ENCODE data around the gene KCNT1.

Gene KCNT1

DNA sequence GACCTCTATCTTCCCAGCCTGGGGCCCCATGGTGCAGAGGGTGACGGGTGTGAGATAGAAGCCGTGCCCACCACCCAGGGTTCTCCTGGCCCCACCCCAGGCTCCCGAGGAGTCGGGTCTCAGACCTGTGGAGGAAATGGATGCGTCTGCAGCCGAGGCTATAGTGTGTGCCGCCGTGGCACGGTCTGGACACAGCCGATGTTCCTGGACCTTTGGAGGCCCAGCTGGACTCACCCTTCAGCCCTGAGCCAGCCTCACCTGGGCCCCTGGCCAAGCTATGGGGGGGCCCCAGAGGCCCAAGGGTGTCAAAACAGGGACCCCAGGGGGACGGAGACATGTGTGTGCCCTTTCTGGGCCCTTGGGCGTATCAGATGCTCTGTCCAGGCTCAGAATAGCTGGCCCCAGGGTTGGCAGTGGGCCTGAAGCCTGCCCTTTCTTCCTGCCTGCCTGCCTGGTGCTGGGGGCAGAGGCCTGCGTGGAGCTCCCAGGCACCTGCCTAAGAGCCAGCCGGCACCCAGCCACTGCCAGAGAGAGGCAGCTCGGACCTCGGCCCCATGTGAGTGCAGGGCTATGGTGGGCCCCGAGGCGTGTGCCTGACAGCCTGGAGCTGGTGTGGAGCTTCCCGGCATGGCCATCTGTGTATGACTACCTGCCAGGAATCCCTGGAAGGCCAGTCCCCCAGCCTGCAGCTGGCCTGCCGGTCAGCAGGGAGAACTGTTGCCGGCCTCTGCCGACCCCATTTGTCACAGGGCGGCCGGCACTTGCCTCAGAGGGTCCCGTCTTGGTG lies 41.8 kb downstream of the KCNT1 start:
- no peak for DNase-seq (ENCODE audit: low read depth, low spot score)
- no peak overlapping the region for H3K27ac ChIP-seq

DNA sequence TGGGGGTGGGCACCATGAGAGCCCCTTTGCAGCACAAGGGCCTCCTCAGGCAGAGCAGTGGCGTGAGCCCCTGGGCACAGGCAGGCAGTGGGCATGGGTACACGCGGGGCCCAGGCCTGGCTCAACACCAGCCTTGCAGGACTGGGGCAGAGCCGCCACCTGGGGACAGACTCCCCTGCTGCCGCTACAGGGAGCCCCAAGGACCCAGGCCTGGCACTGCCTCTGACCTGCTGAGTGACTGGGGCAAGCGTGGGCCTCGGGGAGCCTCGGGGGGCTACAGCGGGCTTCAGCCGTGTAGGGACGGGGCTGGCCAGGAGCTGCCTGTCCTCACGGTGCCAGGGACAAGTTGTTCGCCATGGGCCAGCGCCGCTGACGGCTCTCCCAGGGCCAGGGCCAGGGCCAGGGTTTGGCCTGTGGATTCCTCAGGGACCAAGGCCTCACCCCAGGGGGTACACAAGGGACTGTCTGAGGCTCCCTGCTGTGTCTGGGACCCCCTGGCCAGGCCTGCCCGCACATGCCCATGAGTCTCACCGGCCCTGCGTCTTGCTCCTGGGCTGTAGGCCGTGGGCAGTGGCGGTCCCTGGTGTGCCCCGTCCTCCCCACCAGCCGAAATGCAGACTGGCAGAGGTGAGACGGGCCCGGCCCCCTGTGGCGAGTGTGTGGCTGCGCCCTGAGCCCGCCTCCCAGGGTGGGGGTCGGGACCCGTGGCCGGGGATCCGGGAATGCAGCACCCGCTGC lies 42.5 kb downstream of the KCNT1 start:
- no peak for DNase-seq (ENCODE audit: low read depth, low spot score)
- H3K27ac ChIP-seq = no peak overlapping the region

DNA sequence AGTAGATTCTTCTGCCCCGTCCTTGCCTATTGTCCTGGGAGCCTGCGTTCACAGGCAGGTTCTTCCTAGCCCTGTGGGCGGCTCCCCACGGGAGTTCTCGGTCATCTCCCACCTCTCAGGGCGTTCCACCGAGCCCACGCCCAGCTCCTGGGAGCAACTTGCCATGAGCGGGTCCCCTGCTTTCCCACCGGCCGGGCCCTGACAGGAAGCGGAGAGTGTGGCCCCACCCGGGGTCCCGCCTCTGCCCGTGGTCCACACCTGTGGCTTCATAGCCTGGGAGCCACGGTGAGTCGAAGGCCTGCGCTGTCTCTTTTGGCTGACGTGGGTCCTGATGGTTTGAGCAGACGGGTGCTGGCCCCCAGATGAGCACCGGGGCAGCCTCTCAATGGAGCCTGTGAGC lies 43.2 kb downstream of the KCNT1 start:
- no peak for DNase-seq (ENCODE audit: low read depth, low spot score)

DNA sequence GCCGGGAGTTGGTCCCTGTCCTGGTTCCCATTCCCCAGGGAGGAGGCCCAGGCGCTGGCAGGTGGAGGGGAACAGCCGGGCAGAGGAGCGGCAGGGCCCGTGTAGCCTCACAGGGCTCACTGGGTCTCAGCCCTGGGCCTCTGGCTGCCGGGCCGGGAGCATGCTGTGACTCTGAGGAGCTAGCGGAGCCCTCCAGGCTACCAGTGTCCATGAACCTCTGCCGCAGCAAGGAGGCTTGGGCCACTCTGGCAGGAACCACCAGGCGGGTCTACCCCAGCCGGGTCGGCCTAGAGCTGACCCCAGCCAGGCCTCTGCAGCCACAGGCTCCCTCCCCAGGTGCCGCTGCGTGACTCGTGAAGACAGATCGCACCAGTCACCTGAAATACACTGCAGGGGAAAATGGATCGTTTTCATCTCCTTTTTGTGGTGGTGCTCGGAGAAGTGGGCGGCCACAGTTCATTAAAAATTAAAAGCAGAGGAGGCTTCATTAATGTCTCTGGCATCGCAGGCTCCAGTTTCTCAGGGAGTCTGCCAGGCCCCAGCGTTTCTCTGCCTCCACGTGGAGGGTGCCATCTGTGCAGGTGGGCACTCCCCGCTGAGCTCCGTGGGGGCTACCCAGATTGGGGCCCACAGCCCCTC lies 43.8 kb downstream of the KCNT1 start:
- no peak overlapping the region for H3K27ac ChIP-seq
- DNase-seq (ENCODE audit: low read depth, low spot score) = no peak

More for the DNA sequence above, 43.2 kb downstream of the KCNT1 start:
- H3K27ac ChIP-seq = no peak overlapping the region

DNA sequence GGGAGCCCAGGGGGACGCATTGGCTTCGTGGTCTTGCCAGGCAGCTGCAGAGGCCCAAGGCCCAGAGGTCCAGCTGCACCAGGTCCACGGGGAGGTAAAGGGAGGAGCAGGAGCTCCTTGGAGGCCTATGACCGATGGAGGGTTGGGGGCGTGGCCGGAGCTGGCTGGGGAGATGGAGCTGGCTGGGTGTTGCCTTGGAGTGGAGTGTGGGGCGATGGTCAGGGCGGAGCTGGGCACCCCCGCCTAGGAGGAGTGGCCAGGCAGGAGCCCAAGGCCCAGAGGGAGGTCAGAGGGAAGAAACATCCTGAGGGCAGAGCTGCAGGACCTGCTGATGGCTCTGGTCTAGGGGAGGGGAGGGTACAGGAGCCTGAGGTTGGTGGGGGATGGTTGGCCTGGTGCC lies 44.6 kb downstream of the KCNT1 start:
- DNase-seq (ENCODE audit: low read depth, low spot score) = no peak
- H3K27ac ChIP-seq = no peak overlapping the region

DNA sequence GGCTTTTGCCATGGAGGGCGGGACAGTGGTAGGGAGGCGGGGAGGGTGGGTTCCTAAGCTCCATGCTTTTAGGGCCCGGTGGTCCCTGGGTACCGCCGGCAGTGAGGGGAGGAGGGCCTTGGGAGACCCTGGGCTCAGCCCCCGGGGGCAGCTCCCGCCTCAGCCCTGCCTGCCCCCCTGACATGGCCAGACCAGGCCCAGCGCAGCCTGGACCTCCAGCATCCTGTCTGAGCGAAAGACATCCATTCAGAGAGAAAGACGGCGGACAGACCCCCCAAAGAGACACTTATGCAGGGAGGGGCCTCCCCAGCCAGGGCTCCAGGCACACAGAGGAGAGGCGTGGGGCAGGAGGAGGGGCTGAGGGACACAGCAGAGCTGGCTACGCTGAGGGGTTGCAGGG lies 45.3 kb downstream of the KCNT1 start:
- H3K27ac ChIP-seq = no peak overlapping the region
- DNase-seq (ENCODE audit: low read depth, low spot score) = no peak

DNA sequence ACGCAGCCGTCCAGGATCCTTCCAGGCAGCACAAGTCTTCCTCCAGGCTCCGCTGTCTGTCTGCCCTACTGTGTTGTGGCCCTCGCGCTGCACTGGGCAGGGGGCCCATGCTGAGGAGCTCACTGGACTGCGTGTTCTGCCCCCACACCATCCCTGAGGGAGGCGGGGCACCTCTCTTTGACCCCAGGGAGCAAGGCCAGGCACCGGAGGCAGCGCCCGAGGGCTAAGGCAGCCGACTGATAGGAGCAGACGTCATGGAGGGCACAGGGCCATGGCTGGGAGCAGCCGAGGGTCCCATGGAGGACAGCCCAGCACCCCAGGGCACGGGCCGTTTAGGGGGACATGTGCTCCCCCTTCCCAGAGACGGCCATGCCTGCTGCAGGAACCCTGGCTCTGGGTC lies 46.7 kb downstream of the KCNT1 start:
- no peak for DNase-seq (ENCODE audit: low read depth, low spot score)
- no peak overlapping the region for H3K27ac ChIP-seq

DNA sequence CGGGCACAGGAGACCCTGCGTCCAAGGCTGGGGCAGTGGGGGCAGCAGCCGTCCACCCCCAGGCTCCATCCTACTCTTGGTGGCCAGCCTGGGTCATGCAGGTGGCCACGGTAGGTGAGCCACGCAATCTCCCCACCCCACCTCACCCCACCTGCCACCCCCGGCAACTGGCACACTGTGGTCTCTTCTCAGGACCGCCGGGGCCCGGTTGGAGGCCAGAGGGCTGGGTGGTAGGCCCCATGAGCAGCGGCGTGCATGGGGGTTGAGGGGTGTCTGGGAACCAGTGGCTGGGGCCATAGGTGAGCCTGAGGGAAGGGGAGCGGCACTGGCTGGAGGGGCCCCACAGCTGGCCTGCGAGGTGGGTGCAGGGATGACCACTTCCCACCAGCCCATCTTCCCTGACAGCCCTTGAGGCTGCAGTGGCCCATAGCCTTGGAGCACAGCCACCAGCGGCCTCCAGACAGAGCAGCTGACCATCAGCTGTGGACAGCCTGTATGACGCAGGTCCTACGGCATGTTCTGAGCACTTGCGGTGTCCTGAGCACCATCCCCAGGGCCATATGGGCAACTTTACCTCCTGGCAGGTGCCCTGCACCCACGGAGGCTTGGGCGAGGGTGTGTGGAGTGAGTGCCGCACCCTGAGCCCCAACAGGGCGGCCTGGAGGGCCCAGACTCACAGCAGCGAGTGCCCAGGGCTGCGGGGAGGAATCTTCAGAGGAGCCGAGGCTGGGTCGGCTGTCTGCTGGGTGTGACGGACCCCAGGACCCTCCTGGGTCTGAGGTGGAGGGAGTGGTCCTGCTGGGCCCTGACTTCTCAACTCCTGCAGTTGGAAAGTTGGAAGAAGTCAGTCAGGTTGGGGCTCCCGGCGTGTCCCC lies 47.4 kb downstream of the KCNT1 start:
- no peak for DNase-seq (ENCODE audit: low read depth, low spot score)
- no peak overlapping the region for H3K27ac ChIP-seq

DNA sequence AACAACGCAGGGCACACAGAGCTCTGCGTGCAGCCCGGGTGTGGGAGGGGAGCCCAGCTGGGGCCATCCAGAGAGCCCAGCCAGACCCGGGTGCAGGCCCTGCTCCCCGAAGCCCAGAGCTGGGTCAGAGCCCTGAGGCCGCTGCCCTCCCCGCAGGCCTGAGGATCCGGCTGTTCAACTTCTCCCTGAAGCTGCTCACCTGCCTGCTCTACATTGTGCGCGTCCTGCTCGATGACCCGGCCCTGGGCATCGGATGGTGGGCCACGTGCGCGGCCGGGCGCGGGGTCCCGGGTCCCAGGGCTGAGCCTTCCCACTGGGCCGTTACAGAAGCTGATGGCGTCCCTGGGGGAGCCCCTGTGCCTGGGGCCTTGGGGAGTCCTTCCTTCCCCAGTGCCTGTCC lies 48.8 kb downstream of the KCNT1 start:
- DNase-seq (ENCODE audit: low read depth, low spot score) = no peak
- no peak overlapping the region for H3K27ac ChIP-seq

DNA sequence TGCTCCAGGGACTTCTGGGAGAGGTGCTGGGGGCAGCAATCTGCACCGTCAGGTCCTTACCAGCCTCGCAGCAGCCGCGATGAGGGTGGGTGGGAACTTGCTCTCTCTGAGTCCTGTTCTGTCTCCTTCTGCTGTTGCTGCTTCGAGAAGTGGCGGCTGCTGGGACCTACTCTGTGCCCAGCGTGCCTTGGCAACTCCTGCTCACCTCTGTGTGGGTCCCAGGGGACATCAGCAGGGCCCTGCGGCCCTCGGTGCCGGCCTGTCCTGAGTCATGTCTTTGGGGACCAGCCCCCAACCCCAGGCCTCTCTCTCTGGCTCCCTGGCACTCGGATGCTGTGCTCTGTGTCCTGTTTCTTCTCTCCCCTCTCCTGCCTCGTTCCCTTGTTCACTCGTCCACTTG lies 49.5 kb downstream of the KCNT1 start:
- DNase-seq (ENCODE audit: low read depth, low spot score) = no peak
- no peak overlapping the region for H3K27ac ChIP-seq

DNA sequence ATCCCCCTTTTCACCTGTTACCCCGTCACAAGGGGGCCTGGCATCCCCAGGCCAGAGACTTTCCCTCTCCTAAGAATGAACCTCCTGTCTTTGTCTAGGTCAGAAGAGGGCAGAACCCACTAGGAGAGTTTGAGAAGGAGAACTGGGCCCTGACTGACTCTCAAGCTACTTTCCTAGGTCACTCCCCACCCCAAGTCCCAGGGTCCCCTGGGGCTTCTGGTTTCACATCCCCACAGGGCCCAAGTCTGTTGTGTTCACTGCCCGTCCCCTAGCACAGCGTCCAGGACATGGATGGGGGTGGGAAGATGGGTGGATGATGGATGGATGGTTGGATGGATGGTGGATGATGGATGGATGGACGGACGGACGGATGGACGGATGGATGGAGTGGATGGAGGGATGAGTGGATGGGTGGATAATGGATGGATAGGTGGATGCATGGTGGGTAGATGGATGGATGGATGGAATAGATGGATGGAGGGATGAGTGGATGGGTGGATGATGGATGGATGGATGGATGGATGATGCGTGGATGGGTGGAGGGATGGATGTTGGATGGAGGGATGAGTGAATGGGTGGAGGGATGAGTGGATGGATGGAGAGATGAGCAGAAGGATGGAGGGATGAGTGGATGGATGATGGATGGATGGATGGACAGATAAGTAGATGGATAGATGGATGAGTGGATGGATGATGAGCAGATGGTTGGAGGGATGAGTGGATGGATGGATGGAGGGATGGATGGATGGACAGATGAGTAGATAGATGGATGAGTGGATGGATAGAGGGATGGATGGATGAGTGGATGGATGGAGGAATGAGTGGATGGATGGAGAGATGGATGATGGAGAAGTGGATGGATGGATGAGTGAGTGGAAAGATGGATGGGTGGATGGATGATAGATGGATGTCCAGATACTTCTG lies 50.6 kb downstream of the KCNT1 start:
- DNase-seq (ENCODE audit: low read depth, low spot score) = no peak
- H3K27ac ChIP-seq = no peak overlapping the region

DNA sequence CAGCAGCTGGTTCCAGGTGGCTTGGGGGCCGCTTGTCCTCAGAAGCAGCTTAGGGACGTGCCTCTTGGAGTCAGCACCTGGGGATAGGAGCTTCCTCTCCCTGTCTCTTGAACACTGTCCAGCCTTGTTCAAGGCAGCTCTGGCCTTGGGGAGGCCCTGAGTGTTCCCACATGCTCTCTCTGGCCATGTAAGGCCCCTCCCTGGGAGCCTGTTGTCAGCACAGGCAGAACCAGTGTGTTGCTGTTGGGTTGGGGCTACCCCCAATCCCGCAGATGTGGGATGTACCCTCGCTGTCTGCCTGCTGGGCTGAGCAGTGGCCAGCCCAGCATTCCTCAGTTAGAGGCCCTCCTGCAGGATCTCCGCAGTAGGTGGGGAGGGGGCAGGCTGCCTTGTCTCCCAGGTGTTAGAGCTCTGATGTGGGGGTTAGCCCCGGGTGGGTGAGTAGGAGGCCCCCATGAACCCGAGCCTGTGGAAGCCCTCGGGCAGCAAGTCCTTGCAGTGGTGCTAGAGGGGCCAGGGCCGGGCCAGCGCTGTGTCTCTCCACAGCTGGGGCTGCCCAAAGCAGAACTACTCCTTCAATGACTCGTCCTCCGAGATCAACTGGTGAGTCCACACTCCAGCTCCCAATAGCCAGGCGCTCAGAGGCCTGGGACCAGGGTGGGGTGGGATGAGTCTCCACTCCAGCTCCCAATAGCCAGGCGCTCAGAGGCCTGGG lies 51.6 kb downstream of the KCNT1 start:
- DNase-seq (ENCODE audit: low read depth, low spot score) = no peak

DNA sequence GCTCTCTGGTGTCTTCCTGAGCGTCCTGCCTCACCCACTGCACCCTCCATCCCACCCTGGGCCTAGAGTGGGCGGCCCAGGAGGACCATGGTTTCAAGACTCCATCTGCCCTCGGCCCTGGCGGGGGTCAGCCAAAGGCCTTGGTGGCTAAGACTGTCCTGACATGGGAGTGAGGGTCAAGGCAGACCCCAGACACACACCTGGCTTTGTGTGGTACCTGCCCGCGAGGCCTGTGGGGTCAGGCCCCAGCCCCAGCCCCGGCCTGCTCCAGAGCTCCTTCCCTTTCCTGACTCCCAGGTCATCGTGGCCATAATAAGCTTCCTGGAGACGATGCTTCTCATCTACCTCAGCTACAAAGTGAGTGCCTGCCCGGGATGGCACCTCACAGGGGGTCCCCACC lies 54.6 kb downstream of the KCNT1 start:
- H3K27ac ChIP-seq = no peak overlapping the region

More for the DNA sequence above, 51.6 kb downstream of the KCNT1 start:
- no peak overlapping the region for H3K27ac ChIP-seq

DNA sequence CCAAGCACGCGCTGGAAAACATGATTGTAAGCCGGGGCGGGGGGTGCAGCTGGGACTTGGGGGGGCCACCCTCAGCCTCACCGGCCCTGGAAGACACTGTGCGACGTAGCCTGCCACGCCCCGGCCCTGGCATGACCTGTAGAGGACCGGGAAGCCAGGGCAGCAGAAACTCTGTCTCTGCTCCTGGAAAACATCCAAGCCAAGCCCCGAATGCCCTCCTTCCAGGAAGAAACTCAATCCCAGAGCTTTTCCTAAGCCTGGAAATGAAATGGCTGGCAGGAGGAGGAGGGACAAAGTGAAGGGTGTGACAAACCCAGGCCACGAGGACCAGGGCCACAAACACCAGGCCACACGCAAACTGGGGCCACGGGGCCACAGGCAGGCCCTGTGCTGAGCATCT lies 55.4 kb downstream of the KCNT1 start:
- H3K27ac ChIP-seq = no peak overlapping the region
- DNase-seq (ENCODE audit: low read depth, low spot score) = no peak

More for the DNA sequence above, 54.6 kb downstream of the KCNT1 start:
- no peak for DNase-seq (ENCODE audit: low read depth, low spot score)

DNA sequence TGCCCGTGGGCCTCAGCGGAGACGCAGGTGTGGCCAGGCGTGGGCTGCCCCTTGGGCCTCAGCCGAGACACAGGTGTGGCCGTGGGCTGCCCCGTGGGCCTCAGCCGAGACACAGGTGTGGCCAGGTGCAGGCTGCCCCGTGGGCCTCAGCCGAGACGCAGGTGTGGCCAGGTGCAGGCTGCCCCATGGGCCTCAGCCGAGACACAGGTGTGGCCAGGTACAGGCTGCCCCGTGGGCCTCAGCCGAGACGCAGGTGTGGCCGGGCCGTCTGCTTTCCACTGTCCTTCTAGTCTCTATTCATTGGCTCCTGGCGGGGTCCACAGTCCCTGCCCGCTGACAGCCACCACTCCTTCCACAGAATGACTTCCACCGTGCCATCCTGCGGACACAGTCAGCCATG lies 56.1 kb downstream of the KCNT1 start:
- no peak for DNase-seq (ENCODE audit: low read depth, low spot score)
- no peak overlapping the region for H3K27ac ChIP-seq

DNA sequence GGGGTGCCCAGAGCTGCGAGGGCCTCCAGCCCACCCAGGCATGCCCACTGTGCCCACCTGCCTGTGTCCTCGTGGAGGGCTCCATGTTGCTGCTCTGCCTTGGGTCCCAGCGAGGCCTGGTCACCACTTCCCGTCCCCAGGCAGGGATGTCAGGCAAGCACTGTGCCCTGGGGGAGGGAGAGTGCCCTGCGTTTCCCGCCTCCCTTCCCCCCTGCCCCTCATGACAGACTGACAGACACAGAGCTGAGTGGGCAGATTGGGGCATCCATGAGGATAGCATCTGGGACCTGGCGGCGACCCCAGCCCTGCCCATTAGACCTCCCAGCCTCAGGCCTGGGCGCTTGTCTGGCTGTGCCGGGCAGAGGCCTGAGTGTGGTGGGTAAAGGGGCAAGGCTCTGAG lies 56.9 kb downstream of the KCNT1 start:
- no peak overlapping the region for H3K27ac ChIP-seq
- DNase-seq (ENCODE audit: low read depth, low spot score) = no peak

DNA sequence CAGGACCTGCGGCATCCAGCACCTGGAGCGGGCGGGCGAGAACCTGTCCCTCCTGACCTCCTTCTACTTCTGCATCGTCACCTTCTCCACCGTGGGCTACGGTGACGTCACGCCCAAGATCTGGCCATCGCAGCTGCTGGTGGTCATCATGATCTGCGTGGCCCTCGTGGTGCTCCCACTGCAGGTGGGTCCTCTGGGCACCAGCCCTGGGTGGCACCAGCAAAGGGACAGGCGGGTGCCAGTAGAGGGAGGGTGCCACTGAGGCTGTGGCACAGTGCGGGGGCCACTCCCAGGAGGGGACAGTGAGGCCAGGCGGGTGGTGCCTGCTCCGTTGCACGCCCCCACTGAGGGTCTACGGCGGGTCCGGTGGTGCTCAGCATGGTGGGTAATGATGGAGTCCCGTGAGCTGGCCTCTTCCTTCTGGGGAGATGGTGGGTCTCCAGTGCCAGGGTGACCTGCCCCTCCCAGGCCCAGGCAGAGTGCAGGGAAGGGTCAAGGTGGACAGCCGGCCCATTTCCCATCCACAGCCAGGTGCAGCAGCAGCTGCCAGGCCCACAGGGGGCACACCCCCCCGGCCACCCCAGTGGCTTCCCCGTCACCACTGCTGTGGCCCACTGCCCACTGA lies 57.8 kb downstream of the KCNT1 start:
- H3K27ac ChIP-seq = no peak overlapping the region
- no peak for DNase-seq (ENCODE audit: low read depth, low spot score)

DNA sequence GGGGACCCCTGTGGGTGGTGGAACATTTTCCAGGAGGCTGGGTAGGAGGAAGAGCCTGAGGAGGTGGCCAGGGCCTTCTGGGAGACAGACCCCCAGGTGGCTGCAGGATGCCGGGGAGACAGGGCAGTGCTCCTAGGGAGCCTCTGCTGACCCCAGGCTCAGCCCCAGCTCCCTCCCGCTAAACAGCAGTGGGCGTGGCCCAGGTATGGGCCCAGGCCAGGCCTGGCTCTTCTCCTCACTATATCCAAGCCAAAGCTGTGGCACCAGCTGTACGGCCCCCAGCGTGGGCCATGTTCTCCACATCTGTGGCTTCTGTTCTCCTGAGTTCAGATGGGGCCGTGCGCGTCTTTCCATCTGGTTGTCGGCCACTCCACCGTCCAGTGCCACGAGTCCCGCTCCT lies 58.5 kb downstream of the KCNT1 start:
- no peak for DNase-seq (ENCODE audit: low read depth, low spot score)
- no peak overlapping the region for H3K27ac ChIP-seq

Measured in epithelial cell of prostate (primary cell).